GM12891 (cell line): ENCODE results near the gene MTAP.

ENCODE experiments used
- PAX5 ChIP-seq: IDR thresholded peaks from 2 replicates; pipeline ENCODE4 v1.6.1; 2011; ENCODE audit warnings: low read length, moderate library complexity, mild to moderate bottlenecking; ENCODE audit not compliant: insufficient read depth, severe bottlenecking
- POLR2A ChIP-seq: IDR thresholded peaks from 2 replicates; pipeline ENCODE4 v1.6.1; 2011; ENCODE audit warnings: low read depth, low read length, control low read depth
- POLR2AphosphoS5 ChIP-seq: IDR thresholded peaks from 2 replicates; pipeline ENCODE4 v1.6.1; 2011; ENCODE audit warnings: low read depth, low read length, control low read depth
- TAF1 ChIP-seq: IDR thresholded peaks from 2 replicates; pipeline ENCODE4 v1.6.1; 2011; ENCODE audit warnings: low read depth, low read length, control low read depth

DNA sequence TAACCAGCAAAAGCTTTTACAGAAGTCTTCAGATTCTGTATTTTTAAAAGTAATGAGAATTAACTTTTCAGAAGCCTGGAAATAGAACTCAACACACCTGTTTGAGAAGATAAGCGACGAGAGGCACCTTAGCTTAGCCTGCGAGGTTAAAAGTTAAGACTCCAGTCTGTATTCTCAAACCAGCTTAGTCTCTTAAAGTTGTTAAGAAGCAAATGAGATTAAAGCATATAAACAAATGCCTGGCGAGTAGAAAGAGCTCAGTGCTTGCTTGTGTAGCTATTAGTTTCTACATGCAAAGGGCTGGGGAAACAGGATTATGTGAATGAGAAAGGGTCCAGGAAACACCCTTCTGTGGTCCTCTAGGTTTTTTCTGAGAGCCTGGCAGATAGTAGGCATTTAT, 51.7 kb downstream of the MTAP start:
- TF ChIP-seq PAX5 (no peak), POLR2A (no peak), POLR2AphosphoS5 (no peak), TAF1 (no peak)
